Ovary (tissue), 3 donors: ENCODE data around the gene KRT77.

Source experiments
- CTCF ChIP-seq, 3 donors: fragments of 450-650 bp in 2 of 3; fragments of 200-600 bp in 1 of 3; IDR thresholded peaks; one replicate each; pipeline versions ENCODE4 v1.5.1 to v1.8.0; 2016 to 2022; ENCODE audit warnings: antibody characterized with exemption in 3 of 3, mild to moderate bottlenecking in 1 of 3
- EP300 ChIP-seq: sonication (generic); formaldehyde crosslinking; IDR thresholded peaks from one replicate; pipeline ENCODE4 v1.6.1; 2017; ENCODE audit warnings: antibody characterized with exemption
- POLR2A ChIP-seq: fragments of 450-650 bp; IDR thresholded peaks from one replicate; pipeline ENCODE4 v1.6.1; 2017; ENCODE audit warnings: antibody characterized with exemption, mild to moderate bottlenecking, moderate library complexity
- donor health status: DM: no; HTN: no; CAD: no.

DNA sequence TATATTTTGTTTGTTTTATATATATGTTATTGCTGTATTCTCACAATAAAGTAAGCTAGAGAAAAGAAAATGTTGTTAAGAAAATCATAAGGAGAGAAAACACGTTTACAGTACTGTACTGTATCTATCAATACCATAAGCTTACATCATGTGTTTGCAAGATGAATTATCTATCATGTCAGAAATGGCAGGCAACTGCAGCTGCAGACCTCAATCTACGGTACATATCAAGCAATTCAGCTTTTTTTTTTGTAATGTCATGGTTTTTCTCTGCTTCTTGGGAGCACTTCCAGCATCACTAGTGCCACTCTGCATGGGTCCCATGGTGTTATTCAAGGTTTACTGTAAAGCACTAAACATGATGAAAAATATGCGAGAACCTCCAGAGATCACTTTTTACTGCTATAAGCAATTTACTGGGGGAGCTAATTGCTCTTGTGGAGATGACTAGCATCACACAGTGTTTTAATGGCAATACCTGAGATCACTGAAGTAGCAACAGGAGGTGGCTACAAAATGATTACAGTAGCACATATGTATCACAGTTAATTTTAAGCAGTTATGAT lies 42.3 kb downstream of the KRT77 start:
- TF ChIP-seq CTCF (IDR thresholded peaks at IDR 0.05): no peak
- TF ChIP-seq EP300: no peak
- no peak for TF ChIP-seq POLR2A
